Adrenal gland (tissue), 19 donors: ENCODE results near the gene RCAN3. TPM values are rescaled to one million over a fixed set of nuclear protein-coding genes. Genes with fewer than 3 reads are reported as not detected.
A peak's percentile ranks its signal among the peaks of the same experiment; 100 is the strongest.

Source experiments
- DNase-seq, 7 donors: peaks; one replicate each; pipeline ENCODE4 v3.0.0-alpha.2; 2019 to 2020
- H3K27ac ChIP-seq, 5 donors: fragments of 200-600 bp; sonication (generic) in 4 of 5; 1 replicate in 3 of 5; 2 replicates in 2 of 5; pipeline versions ENCODE4 v1.5.1 to v1.8.0; 2016 to 2020; ENCODE audit warnings: mild to moderate bottlenecking in 1 of 5
- H3K27me3 ChIP-seq: fragments of 200-600 bp; 2 replicates; pipeline ENCODE4 v1.8.0; 2021
- H3K36me3 ChIP-seq, 2 donors: fragments of 200-600 bp; replicated peaks in 1 of 2; 1 replicate in 1 of 2; 2 replicates in 1 of 2; pipeline versions ENCODE4 v1.5.1 to v1.8.0; 2018 to 2022
- H3K4me1 ChIP-seq, 2 donors: fragments of 200-600 bp; replicated peaks in 1 of 2; 1 replicate in 1 of 2; 2 replicates in 1 of 2; pipeline versions ENCODE4 v1.5.1 to v1.8.0; 2018 to 2021
- H3K4me3 ChIP-seq, 4 donors: fragments of 200-600 bp; sonication (generic) in 3 of 4; one replicate each; pipeline ENCODE4 v1.5.1; 2016 to 2018
- H3K9me3 ChIP-seq, 3 donors: fragments of 200-600 bp; sonication (generic) in 1 of 3; replicated peaks in 1 of 3; 1 replicate in 2 of 3; 2 replicates in 1 of 3; pipeline versions ENCODE4 v1.5.1 to v1.8.0; 2016 to 2021
- CTCF ChIP-seq, 6 experiments: fragments of 450-650 bp in 4 of 6; fragments of 200-600 bp in 2 of 6; sonication (generic) in 1 of 6; IDR thresholded peaks; 1 replicate in 5 of 6; 2 replicates in 1 of 6; pipeline versions ENCODE4 v1.5.1 to v1.8.0; 2016 to 2021; ENCODE audit warnings: antibody characterized with exemption in 6 of 6, mild to moderate bottlenecking in 2 of 6, moderate library complexity in 1 of 6
- POLR2A ChIP-seq, 2 donors: fragments of 450-650 bp; IDR thresholded peaks; one replicate each; pipeline ENCODE4 v1.6.1; 2017; ENCODE audit warnings: antibody characterized with exemption in 2 of 2, mild to moderate bottlenecking in 2 of 2, moderate library complexity in 1 of 2
- WGBS, 4 donors: extraction: QIAGEN DNeasy Blood & Tissue Kit in 2 of 4; methylation state at CpG; one replicate each; pipeline versions ENCODE4 v1.1.5 to v1.1.7; 2013 to 2017; 5-methylcytosine and 5-hydroxymethylcytosine counted together
- intact Hi-C, 2 donors: fragments of 100-400 bp; cut with DNase I; formaldehyde crosslinking; loops; one replicate each; pipeline versions ENCODE4 v1.14.1 to v1.15.0; 2022 to 2023
- long read RNA-seq, 10 donors: library from polyadenylated mRNA in 3 of 10; unstranded in 2 of 10; stranded (forward) in 1 of 10; transcript quantifications; one replicate each; pipeline ENCODE4 v2.0.0 and lab custom pipeline, GENCODE V29; 2021 to 2026
- polyA plus RNA-seq, 3 donors: library from polyadenylated mRNA; stranded (reverse); fragments of 200-250 nt in 2 of 3; fragments of 350-450 nt in 1 of 3; fragmentation: Illumina TruSeq in 1 of 3; extraction: RNeasy Lipid Tissue Mini Kit (QIAGEN cat#74804) in 1 of 3; gene quantifications; one replicate each; pipeline ENCODE4 v1.2.3, GENCODE V29; 2013 to 2014
- total RNA-seq, 9 donors: library from RNA; depleted of rRNA in 4 of 9; stranded (reverse); fragments of >200 nt in 4 of 9; fragments of 120-200 nt in 1 of 9; fragmentation: NEBNext Ultra II Directional in 1 of 9; extraction: Animal tissue kit (Norgen Biotek cat#: 25700) in 1 of 9; gene quantifications; one replicate each; pipeline versions ENCODE4 v1.1.0 to v1.2.4, GENCODE V29; 2013 to 2023
- donor health status: healthy with polysubstance abuse.
- donor health status: Bipolar disorder and iron deficiency.
- donor health status: DM: yes; HTN: yes; CAD: no.
- donor health status: DM: no; HTN: no; CAD: no.
- donor health status: DM: no; HTN: no; CAD: no.
- donor health status: DM: yes; HTN: yes; CAD: no.

Gene RCAN3
- total RNA-seq (1 to 10 TPM in 8 of 9 donors, under 1 TPM in 1; 0.48 to 5.6 (median 2.4) TPM), polyA plus RNA-seq (1 to 10 TPM; 1.0 to 2.5 (median 2.1) TPM)
- long read RNA-seq, donor 1: 0 reads
- long read RNA-seq, donor 2, full-length matches to known transcripts: 1 of 1 reads
- long read RNA-seq, donor 2, partial matches to known transcripts: 0 of 1 reads
- long read RNA-seq, donor 2, other reads (novel, unspliced or antisense): 0 of 1 reads
- long read RNA-seq, donor 3: 0 reads
- long read RNA-seq, donor 4, partial matches to known transcripts: 0 of 1 reads
- long read RNA-seq, donor 4, other reads (novel, unspliced or antisense): 1 of 1 reads
- long read RNA-seq, donor 5, partial matches to known transcripts: 0 of 2 reads
- long read RNA-seq, donor 5, other reads (novel, unspliced or antisense): 2 of 2 reads
- long read RNA-seq, donor 6, partial matches to known transcripts: 0 of 2 reads
- long read RNA-seq, donor 6, other reads (novel, unspliced or antisense): 1 of 2 reads
- long read RNA-seq, donor 7: 0 reads
- long read RNA-seq, donor 8: 0 reads
- long read RNA-seq, donor 9: 0 reads
- long read RNA-seq, donor 10: 0 reads

- Histone ChIP-seq H3K27me3 (no peaks in the 10 kb centered on the region), H3K36me3 (no peaks in the 10 kb centered on the region), H3K9me3 (no peaks in the 10 kb centered on the region), H3K27ac (peak within 1 kb of the TSS in 3 of 5 donors; percentile 37 to 73 (median 70)), H3K4me3 (peak within 1 kb of the TSS in 2 of 4 donors; percentile 56 to 88), H3K4me1 (no peaks in the 10 kb centered on the region)
- intact Hi-C loops: no loop called here
- WGBS, 4 donors: 0 to 1% methylated on average over 53 of the region's 53 CpGs; no CpG with 5 or more reads in 2 of the 4 donors
- TF ChIP-seq CTCF (IDR thresholded peaks at IDR 0.05) (no peak), POLR2A (IDR thresholded peaks at IDR 0.05) (no peak)
- peak; percentile 58 to 78 (median 66) for DNase-seq
Observed at GRCh38 chr1:24502709-24503058, at the start of gene RCAN3. RCAN3 (plus strand) TSS chr1:24502836; CDS start chr1:24514373, 11,537 bp downstream.

- Histone ChIP-seq H3K27ac (no peak overlapping the region), H3K36me3 (no peaks in the 10 kb centered on the region), H3K4me3 (no peak overlapping the region), H3K27me3 (no peaks in the 10 kb centered on the region), H3K4me1 (no peaks in the 10 kb centered on the region), H3K9me3 (no peaks in the 10 kb centered on the region)
- WGBS, 4 donors: 87 to 95% (median 90%) methylated on average over 8 of the region's 8 CpGs
- DNase-seq: no peak
- intact Hi-C loops: no loop called here
- TF ChIP-seq POLR2A (IDR thresholded peaks at IDR 0.05) (no peak), CTCF (IDR thresholded peaks at IDR 0.05) (no peak)
Observed at GRCh38 chr1:24452922-24453485, 49.6 kb upstream of the RCAN3 start.

- no peak for DNase-seq
- Histone ChIP-seq H3K4me3 (no peak overlapping the region), H3K27ac (no peak overlapping the region), H3K9me3 (no peaks in the 10 kb centered on the region), H3K27me3 (no peaks in the 10 kb centered on the region), H3K36me3 (peaks cover 0 to 7% of the 10 kb centered on the region in 2 donors), H3K4me1 (no peaks in the 10 kb centered on the region)
- intact Hi-C loops: no loop called here
- WGBS, 4 donors: 76 to 90% (median 85%) methylated on average over 5 of the region's 5 CpGs
- TF ChIP-seq POLR2A (IDR thresholded peaks at IDR 0.05) (no peak), CTCF (IDR thresholded peaks at IDR 0.05) (no peak)
Observed at GRCh38 chr1:24454673-24455072, 48.0 kb upstream of the RCAN3 start.

DNA sequence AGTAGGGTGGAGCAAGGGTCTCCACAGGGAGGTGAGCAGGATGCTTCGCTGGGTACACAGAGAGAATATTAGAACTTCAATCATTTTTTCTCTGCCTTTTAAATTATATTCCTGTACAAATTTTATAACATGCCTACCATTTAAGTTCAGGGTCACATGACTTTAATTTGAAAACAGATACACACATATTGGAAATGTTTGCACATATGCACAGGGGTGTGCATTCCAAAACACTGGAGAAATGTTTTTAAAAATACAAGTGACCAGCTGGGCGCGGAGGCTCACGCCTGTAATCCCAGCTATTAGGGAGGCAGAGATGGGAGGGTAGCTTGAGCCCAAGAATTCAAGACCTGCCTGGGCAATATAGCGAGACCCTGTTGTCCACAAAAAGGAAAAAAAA lies 47.4 kb upstream of the RCAN3 start:
- intact Hi-C loops: no loop called here
- no peak for DNase-seq
- peaks cover 0 to 11% of the 10 kb centered on the region in 2 donors for H3K36me3 ChIP-seq
- no peaks in the 10 kb centered on the region for H3K27me3 ChIP-seq
- no peak overlapping the region for H3K4me3 ChIP-seq
- no peaks in the 10 kb centered on the region for H3K4me1 ChIP-seq
- WGBS, 4 donors: 96 to 97% (median 97%) methylated on average over 5 of the region's 5 CpGs
- TF ChIP-seq CTCF (IDR thresholded peaks at IDR 0.05) (no peak), POLR2A (IDR thresholded peaks at IDR 0.05) (no peak)
- H3K9me3 ChIP-seq: no peaks in the 10 kb centered on the region
- no peak overlapping the region for H3K27ac ChIP-seq
